ENCODE results near the gene TSEN34.
A peak's percentile ranks its signal among the peaks of the same experiment; 100 is the strongest.
"Not testable (repeated sequence)": the region's sequence is repeated elsewhere in the genome, so short reads cannot be mapped to it uniquely, and the experiment has no call there.

Gene TSEN34

DNA sequence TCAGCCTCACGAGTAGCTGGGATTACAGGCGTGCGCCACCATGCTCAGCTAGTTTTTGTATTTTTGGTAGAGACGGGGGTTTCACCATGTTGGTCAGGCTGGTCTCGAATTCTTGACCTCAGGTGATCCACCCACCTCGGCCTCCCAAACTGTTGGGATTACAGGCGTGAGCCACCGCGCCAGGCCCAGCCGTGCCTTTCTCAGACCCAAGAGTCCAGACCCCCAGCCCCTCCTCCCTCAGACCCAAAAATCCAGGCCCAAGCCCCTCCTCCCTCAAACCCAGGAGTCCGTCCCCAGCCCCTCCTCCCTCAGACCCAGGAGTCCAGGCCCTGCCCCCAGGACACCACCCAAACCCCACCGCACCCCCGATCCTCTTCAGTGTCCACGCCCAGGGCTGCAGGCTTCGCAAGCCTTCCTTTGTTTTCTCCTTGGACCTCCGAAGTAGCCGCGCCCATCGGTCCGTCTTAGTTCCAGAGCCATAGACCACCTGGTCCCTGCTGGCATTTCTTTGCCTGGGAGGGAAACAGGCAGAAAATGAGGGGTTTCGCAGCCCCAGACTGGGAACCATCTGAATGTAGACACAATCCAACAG, 21.9 kb upstream of the TSEN34 start:
- in situ Hi-C loops (cut with MboI; ENCODE audit: low sequenced_read_pairs), result no loop called here
- H3K27me3 ChIP-seq (ENCODE audit: low read depth), result no peaks in the 10 kb centered on the region
- no peak for DNase-seq (ENCODE audit: low spot score in 2 of 2)

DNA sequence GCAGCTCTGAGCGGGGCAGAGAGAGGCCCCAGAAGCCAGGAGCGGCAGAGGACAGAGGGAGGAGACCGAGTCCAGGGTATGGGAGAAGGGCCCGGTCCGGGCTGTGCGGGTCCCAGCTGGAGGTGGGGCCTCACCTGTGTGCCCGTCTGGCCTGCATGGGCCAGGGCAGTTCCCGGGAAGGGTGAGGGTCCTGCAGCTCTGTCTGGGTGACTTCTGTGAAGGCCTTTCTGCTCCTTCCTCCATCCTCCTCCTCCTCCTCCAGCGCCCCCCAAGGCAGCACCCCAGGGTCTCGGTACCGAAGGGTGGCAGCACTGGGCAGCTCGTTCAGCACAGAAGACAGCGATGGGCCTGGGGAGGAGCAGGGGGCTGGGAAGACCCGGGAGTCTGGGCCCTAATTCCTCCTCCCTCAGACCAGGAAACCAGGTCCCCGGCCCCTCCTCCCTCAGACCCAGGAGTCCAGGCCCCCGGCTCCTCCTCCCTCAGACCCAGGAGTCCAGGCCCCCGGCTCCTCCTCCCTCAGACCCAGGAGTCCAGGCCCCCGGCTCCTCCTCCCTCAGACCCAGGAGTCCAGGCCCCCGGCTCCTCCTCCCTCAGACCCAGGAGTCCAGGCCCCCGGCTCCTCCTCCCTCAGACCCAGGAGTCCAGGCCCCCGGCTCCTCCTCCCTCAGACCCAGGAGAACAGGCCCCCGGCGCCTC, 19.2 kb upstream of the TSEN34 start:
- H3K9me3 ChIP-seq; H3K4me1 ChIP-seq; DNase-seq (ENCODE audit: low spot score in 2 of 2); H3K27me3 ChIP-seq (ENCODE audit: low read depth); H3K4me3 ChIP-seq; H3K36me3 ChIP-seq (replicated peaks); in situ Hi-C loops (cut with MboI; ENCODE audit: low sequenced_read_pairs): not testable (repeated sequence)

More for the DNA sequence above, 21.9 kb upstream of the TSEN34 start:
- Histone ChIP-seq H3K4me1 (no peaks in the 10 kb centered on the region), H3K4me3 (no peak overlapping the region), H3K36me3 (replicated peaks) (no peaks in the 10 kb centered on the region), H3K9me3 (no peaks in the 10 kb centered on the region)

DNA sequence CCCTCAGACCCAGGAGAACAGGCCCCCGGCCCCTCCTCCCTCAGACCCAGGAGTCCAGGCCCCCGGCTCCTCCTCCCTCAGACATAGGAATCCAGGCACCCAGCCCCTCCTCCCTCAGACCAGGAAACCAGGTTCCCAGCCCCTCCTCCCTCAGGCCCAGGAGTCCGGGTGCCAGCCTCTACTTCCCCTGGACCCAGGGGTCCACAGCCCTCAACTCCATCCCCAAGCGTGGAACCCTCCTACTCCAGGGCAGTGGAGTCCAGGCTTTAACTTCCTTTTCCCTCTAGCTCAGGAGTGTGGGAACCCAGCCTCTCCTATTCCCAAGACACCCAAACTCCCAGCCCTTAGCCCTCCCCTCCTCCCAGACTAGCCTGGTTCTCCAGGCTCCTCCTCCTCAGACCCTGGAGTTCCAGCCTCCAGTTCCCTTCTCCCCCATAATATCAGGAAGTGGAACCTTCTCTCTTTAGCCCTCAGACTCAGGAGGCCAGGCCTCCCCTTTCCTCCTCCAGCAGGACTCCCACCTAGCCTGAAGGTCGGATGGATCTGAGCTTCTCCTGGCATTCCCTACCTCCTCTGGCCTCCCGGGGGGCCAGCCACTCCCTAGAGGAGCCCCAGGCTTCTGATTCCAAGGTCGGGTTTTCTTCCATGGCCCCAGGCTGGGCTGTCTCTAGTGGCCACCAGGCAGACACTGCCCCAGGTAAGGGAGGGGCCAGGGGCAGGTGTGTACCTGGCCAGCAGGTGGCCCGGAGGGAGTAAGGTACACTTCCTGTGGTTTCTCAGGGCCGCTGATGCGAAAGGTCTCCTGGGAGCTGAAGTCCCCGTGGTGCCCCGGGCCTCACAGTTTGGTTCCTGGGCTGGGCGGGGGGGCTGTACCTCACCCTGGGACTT, 18.4 kb upstream of the TSEN34 start, which contains the start of gene TMC4:
TMC4 (minus strand) TSS at position 690 of the 888 bp plus-strand sequence; CDS start at position 647, 43 bp downstream.
- no peaks in the 10 kb centered on the region for H3K4me1 ChIP-seq
- no peaks in the 10 kb centered on the region for H3K36me3 ChIP-seq (replicated peaks)
- H3K27me3 ChIP-seq (ENCODE audit: low read depth), result no peaks in the 10 kb centered on the region
- no peaks in the 10 kb centered on the region for H3K9me3 ChIP-seq
- no peak for DNase-seq (ENCODE audit: low spot score in 2 of 2)
- in situ Hi-C loops (cut with MboI; ENCODE audit: low sequenced_read_pairs), result no loop called here
- no peak within 1 kb of the TSS for H3K4me3 ChIP-seq

DNA sequence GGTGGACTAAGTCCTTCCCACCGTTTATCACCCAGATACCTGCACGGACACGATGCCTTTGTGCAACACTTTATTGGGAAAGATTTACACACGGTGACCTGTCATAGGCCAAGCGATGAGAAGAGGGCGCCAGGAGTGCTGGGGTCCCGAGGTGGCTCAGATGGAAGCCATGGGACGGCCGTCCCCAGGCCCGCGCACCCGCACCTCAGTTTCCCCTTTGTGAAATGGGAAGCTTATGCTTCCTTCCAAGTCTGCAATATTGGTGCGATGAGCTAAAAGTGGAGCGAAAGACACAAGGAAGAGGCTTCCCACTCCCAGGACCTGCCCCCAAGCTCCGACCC, 17.8 kb upstream of the TSEN34 start:
- no peak for DNase-seq (ENCODE audit: low spot score in 2 of 2)
- in situ Hi-C loops (cut with MboI; ENCODE audit: low sequenced_read_pairs), result no loop called here
- peaks cover 3% of the 10 kb centered on the region; the same call in 1 of the 2 replicates for H3K36me3 ChIP-seq (replicated peaks)
- no peak overlapping the region for H3K4me3 ChIP-seq
- H3K4me1 ChIP-seq, result no peaks in the 10 kb centered on the region
- H3K9me3 ChIP-seq, result no peaks in the 10 kb centered on the region
- no peaks in the 10 kb centered on the region for H3K27me3 ChIP-seq (ENCODE audit: low read depth)

DNA sequence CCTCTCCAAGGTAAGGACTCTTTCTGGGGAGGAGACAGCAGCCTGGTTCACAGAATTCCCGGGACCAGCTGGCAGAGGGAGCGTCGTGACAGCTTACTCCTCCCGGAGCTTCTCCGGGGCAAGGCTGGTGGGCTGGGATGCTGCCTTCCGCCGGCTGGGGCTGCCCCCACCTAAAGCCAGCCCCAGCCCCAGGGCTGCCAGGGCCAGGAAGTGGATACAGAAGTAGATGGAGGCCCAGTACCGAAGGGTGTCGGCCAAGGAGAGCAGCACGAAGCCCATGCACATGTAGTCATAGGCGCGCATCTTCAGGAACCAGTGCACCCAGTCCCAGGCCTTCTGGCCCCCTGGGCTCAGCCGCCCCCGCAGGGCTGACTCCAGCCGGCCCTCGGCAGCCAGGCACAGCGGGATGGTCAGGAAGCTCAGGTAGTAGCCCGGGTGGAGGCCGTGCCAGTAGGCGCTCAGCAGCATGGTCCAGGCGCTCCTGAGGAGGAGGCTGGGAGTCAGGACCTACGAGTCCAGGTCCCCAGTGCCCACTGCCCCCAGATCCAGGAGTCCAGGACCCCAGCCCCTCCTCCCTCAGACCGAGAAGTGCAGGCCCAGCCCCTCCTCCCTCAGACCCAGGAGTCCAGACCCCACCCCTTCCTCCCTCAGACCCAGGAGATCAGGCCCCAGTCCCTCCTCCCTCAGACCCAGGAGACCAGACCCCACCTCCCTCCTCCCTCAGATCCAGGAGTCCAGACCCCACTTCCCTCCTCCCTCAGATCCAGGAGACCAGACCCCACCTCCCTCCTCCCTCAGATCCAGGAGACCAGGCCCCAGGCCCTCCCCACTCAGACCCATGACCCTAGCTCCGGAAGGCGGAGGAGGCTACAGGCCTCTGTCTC, 16.9 kb upstream of the TSEN34 start:
- Histone ChIP-seq H3K4me1 (no peaks in the 10 kb centered on the region), H3K36me3 (replicated peaks) (peaks cover 7% of the 10 kb centered on the region; the same call in 1 of the 2 replicates), H3K27me3 (ENCODE audit: low read depth) (no peaks in the 10 kb centered on the region), H3K4me3 (no peak overlapping the region), H3K9me3 (no peaks in the 10 kb centered on the region)
- DNase-seq (ENCODE audit: low spot score in 2 of 2), result no peak
- in situ Hi-C loops (cut with MboI; ENCODE audit: low sequenced_read_pairs), result no loop called here

DNA sequence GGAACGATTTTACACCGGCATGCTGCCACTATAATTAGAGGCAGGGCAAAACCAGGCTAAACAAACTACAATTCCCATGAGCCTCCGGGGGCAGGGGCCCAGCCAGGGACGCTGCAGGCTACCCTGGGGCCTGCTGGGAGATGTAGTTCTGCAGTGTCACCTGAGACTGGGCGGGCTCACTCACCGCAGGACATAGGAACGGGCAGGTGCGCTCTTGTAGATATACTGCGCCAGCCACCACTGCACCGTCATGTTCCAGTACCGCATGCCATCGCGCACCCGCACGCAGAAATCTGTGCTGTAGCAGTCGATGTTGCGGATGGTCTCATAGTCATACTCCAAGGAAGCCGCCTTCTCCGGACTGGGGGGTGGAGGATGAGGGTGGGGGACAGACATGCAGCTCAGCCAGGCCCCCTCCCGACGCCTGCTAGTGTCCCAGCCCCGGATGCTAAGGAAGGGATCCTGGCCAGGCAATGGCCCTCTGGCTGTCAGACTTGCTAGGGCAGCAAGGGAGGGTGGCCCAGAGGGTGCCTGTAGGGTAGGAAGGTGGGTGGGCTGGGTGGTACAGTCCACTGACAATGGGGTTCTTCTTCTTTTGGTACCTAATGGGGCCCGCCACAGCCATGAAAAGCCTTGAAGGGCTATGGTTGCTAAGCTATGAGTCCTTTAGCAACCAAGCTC, 12.4 kb upstream of the TSEN34 start:
- H3K27me3 ChIP-seq (ENCODE audit: low read depth), result no peaks in the 10 kb centered on the region
- no peaks in the 10 kb centered on the region for H3K4me1 ChIP-seq
- H3K36me3 ChIP-seq (replicated peaks), result peaks cover 27% of the 10 kb centered on the region
- H3K4me3 ChIP-seq, result no peak overlapping the region
- peak in 1 of 2 experiments; percentile 60 for DNase-seq (ENCODE audit: low spot score in 2 of 2)
- in situ Hi-C loops (cut with MboI; ENCODE audit: low sequenced_read_pairs), result loop anchor here (25.0 kb wide), 1 partner anchor 1484 kb away; the partner anchor contains the start of gene U2AF2
- no peaks in the 10 kb centered on the region for H3K9me3 ChIP-seq

DNA sequence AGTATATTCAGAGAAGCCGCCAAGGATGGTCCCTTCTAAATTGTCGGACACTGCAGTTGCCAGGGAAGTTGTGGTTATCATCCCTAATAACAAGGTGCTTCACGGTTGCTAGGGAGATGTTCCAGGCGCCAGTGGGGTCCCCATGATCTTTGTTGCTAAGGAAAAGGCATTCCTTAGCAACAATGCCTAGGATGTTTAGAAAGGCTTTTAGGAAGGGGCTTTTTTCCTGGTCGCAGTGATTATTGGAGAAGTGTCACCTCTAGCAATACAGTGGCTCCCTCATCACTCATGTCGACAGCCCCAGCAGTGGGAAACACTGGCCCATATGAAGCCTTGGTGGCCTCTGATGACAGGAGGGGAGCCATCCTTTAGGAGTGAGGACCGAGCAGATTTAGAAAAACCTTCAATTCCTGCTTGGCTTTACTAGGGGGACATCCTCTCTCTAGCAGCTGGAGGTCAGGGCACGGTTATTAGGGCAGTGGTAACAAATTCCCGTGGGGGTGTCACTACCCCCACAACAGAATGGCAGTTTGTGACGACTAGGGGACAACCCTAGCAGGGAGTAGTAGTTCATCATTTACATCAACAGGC, 11.8 kb upstream of the TSEN34 start:
- H3K4me3 ChIP-seq, result no peak overlapping the region
- no peaks in the 10 kb centered on the region for H3K9me3 ChIP-seq
- no peaks in the 10 kb centered on the region for H3K4me1 ChIP-seq
- H3K27me3 ChIP-seq (ENCODE audit: low read depth), result no peaks in the 10 kb centered on the region
- no peak for DNase-seq (ENCODE audit: low spot score in 2 of 2)
- peaks cover 27% of the 10 kb centered on the region for H3K36me3 ChIP-seq (replicated peaks)
- in situ Hi-C loops (cut with MboI; ENCODE audit: low sequenced_read_pairs), result loop anchor here (25.0 kb wide), 1 partner anchor 1483 kb away; the partner anchor contains the start of gene U2AF2

DNA sequence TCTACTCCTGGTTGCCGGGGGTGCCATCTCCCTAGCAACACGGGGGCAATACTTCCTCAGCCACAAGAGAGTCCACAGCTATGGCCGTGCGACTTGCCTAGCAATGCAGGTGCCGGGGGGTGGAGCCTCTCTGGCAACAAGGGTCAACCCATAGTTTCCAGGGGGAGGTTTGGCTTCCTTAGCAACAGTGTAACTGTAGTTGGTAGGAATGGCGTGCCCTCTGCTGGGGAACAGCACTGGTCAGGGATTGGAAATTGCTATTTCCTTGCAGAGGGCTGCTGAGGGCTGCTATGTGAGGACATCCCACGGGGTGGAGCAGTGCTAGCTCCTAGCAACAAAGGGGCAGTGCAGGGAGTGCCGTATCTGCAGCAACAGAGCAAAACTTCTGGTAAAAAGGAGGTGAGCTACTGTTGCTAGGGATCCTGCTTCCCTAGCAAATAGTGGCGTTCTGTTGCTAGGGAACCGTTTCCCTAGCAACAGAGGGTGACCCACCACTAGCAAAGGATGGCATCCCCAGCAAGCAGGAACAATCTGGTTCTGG, 11.1 kb upstream of the TSEN34 start:
- Histone ChIP-seq H3K27me3 (ENCODE audit: low read depth) (no peaks in the 10 kb centered on the region), H3K4me1 (no peaks in the 10 kb centered on the region), H3K36me3 (replicated peaks) (peaks cover 27% of the 10 kb centered on the region), H3K9me3 (no peaks in the 10 kb centered on the region), H3K4me3 (no peak overlapping the region)
- peak; percentile 31 to 59 for DNase-seq (ENCODE audit: low spot score in 2 of 2)
- in situ Hi-C loops (cut with MboI; ENCODE audit: low sequenced_read_pairs), result loop anchor here (25.0 kb wide), 1 partner anchor 1482 kb away; the partner anchor contains the start of gene U2AF2

DNA sequence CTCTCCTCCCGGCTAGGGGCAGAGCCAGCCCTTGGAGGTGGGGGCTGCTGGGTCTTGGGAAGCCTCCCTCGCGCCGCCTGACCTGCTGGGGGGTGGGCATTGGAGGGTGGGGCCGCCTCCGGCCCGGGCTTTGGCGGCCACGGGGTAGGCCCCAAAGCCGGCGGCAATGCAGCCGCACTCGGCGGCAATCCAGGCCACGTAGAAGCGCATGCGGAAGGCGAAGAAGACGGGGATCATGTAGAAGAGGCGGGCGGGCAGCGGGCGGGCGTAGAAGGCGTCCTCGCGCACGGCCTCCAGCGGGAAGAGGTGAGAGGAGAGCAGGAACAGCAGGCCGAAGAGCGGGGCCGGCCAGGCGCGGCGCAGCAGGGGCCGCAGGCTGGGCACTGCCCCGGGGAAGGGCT, 10.4 kb upstream of the TSEN34 start:
- H3K36me3 ChIP-seq (replicated peaks), result peaks cover 27% of the 10 kb centered on the region
- no peak overlapping the region for H3K4me3 ChIP-seq
- in situ Hi-C loops (cut with MboI; ENCODE audit: low sequenced_read_pairs), result loop anchor here (25.0 kb wide), 1 partner anchor 1482 kb away; the partner anchor contains the start of gene U2AF2
- H3K27me3 ChIP-seq (ENCODE audit: low read depth), result no peaks in the 10 kb centered on the region
- H3K4me1 ChIP-seq, result no peaks in the 10 kb centered on the region
- no peaks in the 10 kb centered on the region for H3K9me3 ChIP-seq
- no peak for DNase-seq (ENCODE audit: low spot score in 2 of 2)

DNA sequence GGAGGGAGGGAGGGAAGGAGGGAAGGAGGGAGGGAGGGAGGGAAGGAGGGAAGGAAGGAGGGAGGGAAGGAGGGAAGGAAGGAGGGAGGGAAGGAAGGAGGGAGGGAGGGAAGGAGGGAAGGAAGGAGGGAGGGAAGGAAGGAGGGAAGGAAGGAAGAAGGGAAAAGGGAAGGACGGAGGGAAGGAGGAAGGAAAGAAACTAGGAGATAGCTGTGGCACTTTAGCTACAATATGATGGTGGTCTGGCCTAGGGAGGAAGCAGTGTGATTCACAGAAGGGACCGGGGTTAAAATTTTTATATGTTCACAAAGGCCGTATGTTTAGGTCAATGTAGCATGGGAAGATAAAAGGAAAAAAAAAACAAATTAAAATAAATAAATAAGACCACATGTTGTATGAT, 9.2 kb upstream of the TSEN34 start:
- not testable (repeated sequence) for H3K9me3 ChIP-seq; DNase-seq (ENCODE audit: low spot score in 2 of 2); H3K27me3 ChIP-seq (ENCODE audit: low read depth); H3K4me1 ChIP-seq; H3K4me3 ChIP-seq
- H3K36me3 ChIP-seq (replicated peaks), result peaks cover 31% of the 10 kb centered on the region
- in situ Hi-C loops (cut with MboI; ENCODE audit: low sequenced_read_pairs), result loop anchor here (25.0 kb wide), 1 partner anchor 1480 kb away; the partner anchor contains the start of gene U2AF2

DNA sequence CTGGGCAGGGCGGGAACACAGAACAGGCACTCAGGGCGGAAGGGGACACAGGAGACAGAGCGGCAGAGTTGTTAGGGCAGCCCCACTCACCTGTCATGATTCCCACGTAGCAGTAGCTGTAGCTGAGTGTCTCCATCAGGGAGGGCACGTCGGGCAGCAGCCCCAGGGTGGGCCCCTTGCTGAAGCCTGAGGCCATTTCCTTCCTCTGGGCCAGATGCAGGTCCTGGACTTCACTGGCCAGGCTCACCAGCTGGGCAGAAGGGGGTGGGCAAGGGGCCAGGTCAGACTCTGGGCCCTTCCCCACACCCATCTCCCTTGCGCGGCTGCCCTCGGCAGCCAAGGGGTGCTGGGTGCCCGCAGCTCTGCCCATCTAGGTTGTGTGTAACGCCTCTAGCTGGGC, 7.7 kb upstream of the TSEN34 start:
- H3K36me3 ChIP-seq (replicated peaks), result peaks cover 31% of the 10 kb centered on the region
- H3K9me3 ChIP-seq, result no peaks in the 10 kb centered on the region
- no peak for DNase-seq (ENCODE audit: low spot score in 2 of 2)
- in situ Hi-C loops (cut with MboI; ENCODE audit: low sequenced_read_pairs), result loop anchor here (25.0 kb wide), 1 partner anchor 1479 kb away; the partner anchor contains the start of gene U2AF2
- peaks cover 4% of the 10 kb centered on the region; the same call in 1 of the 2 replicates for H3K4me1 ChIP-seq
- no peaks in the 10 kb centered on the region for H3K27me3 ChIP-seq (ENCODE audit: low read depth)
- H3K4me3 ChIP-seq, result no peak overlapping the region

DNA sequence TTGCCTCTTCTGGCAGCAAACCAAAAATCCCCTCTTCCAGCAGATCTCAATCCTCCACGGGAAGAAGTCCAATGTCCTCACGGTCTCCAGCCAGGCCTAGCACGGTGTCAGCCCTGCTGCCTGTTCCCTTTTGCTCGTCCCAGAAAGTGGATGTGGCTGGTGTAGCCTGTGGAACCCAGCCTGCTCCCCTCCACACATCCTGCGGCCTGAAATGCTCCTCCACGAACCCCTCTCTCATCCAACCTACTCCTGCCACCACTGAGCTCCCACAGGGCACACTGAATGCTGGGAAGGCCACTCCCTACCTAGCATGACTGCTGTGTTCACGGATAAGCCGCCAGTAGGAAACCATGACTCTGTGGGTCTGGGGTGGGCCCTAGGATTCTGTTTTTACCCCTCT, 4.8 kb upstream of the TSEN34 start:
- in situ Hi-C loops (cut with MboI; ENCODE audit: low sequenced_read_pairs), result loop anchor here (25.0 kb wide), 1 partner anchor 1476 kb away; the partner anchor contains the start of gene U2AF2
- peaks cover 14% of the 10 kb centered on the region for H3K36me3 ChIP-seq (replicated peaks)
- H3K4me1 ChIP-seq, result peaks cover 4% of the 10 kb centered on the region; the same call in 1 of the 2 replicates
- H3K4me3 ChIP-seq, result no peak overlapping the region
- H3K27me3 ChIP-seq (ENCODE audit: low read depth), result no peaks in the 10 kb centered on the region
- no peaks in the 10 kb centered on the region for H3K9me3 ChIP-seq
- no peak for DNase-seq (ENCODE audit: low spot score in 2 of 2)

All from HAP-1 (cell line).